A549 (cell line): ENCODE data around the gene TGFBRAP1. TPM values are rescaled to one million over a fixed set of nuclear protein-coding genes. Genes with fewer than 3 reads are reported as not detected.

Experiments used
- ATAC-seq, 2 experiments: fragments of 200-7000 bp in 1 of 2; fragments of >200 bp in 1 of 2; cut with Nextera tagmentation in 1 of 2; cut with Tn5 transposase in 1 of 2; 3 replicates each; pipeline versions ENCODE4 v1.8.0 to v1.9.1; 2018 to 2020; ENCODE audit warnings: mild to moderate bottlenecking in 1 of 2, moderate library complexity in 1 of 2
- CTCF ChIA-PET: fragments of 300-600 bp; sonication (Branson Sonifier 250); formaldehyde crosslinking; extraction: SDS; loops from one replicate; lab custom pipeline; 2021; ENCODE audit warnings: antibody characterized with exemption, inconsistent platforms; lab: Yijun Ruan, JAX
- POLR2A ChIA-PET: fragments of 350-600 bp; formaldehyde crosslinking; extraction: SDS; loops from one replicate; lab custom pipeline; 2021; ENCODE audit warnings: antibody characterized with exemption, inconsistent platforms; lab: Yijun Ruan, JAX
- DNase-seq, 2 experiments: peaks; one replicate each; pipeline versions ENCODE4 v3.0.0 to v3.0.0-alpha.2; 2011 to 2016; ENCODE audit warnings: low read depth in 1 of 2, low spot score in 1 of 2
- FAIRE-seq: peaks from 2 replicates; lab custom pipeline; 2011; peaks lifted over from hg19 to GRCh38; lab: Jason Lieb, UNC
- H3K27ac ChIP-seq, 2 experiments: fragments of >200 bp; sonication (Bioruptor Twin); formaldehyde crosslinking; 3 replicates each; pipeline ENCODE4 v1.5.1; 2016 to 2017
- H3K4me1 ChIP-seq: fragments of >200 bp; sonication (Bioruptor Twin); formaldehyde crosslinking; 3 replicates; pipeline ENCODE4 v1.6.1; 2016
- H3K4me2 ChIP-seq: fragments of >200 bp; sonication (Bioruptor Twin); formaldehyde crosslinking; 3 replicates; pipeline ENCODE4 v1.6.1; 2016
- H3K4me3 ChIP-seq: fragments of >200 bp; sonication (Bioruptor Twin); formaldehyde crosslinking; 3 replicates; pipeline ENCODE4 v1.5.1; 2016
- H3K9me3 ChIP-seq: fragments of >200 bp; sonication (Bioruptor Twin); formaldehyde crosslinking; 3 replicates; pipeline ENCODE4 v1.6.1; 2016
- CHD4 ChIP-seq: fragments of 200-600 bp; sonication (generic); IDR thresholded peaks from 2 replicates; pipeline ENCODE4 v1.6.1; 2016; ENCODE audit warnings: antibody characterized with exemption, mild to moderate bottlenecking, borderline replicate concordance
- EHF ChIP-seq: fragments of 250-450 bp; sonication (Bioruptor Pico); IDR thresholded peaks from 2 replicates; pipeline ENCODE4 v1.5.0; 2020; ENCODE audit warnings: mild to moderate bottlenecking
- FOSB ChIP-seq: fragments of 250-450 bp; sonication (Bioruptor Pico); IDR thresholded peaks from 2 replicates; pipeline ENCODE4 v1.5.0; 2020; ENCODE audit warnings: mild to moderate bottlenecking, moderate library complexity
- FOXS1 ChIP-seq: fragments of 250-450 bp; sonication (Bioruptor Pico); IDR thresholded peaks from 2 replicates; pipeline ENCODE4 v1.5.0; 2020; ENCODE audit warnings: mild to moderate bottlenecking, moderate library complexity
- HEYL ChIP-seq: fragments of 250-450 bp; sonication (Bioruptor Pico); IDR thresholded peaks from 2 replicates; pipeline ENCODE4 v1.8.0; 2021; ENCODE audit warnings: mild to moderate bottlenecking, moderate library complexity
- NPAS2 ChIP-seq: fragments of 250-450 bp; sonication (Bioruptor Pico); IDR thresholded peaks from 2 replicates; pipeline ENCODE4 v1.8.0; 2022; ENCODE audit warnings: mild to moderate bottlenecking, moderate library complexity, borderline replicate concordance
- RCOR1 ChIP-seq: fragments of 150-350 bp; IDR thresholded peaks from 2 replicates; pipeline ENCODE4 v1.6.1; 2014; ENCODE audit warnings: antibody characterized with exemption, low read length, low read depth
- ZC3H11A ChIP-seq: fragments of 450-650 bp; IDR thresholded peaks from 2 replicates; pipeline ENCODE4 v1.6.1; 2014; ENCODE audit warnings: antibody characterized with exemption, mild to moderate bottlenecking
- ZSCAN20 ChIP-seq: fragments of 250-450 bp; sonication (Bioruptor Pico); IDR thresholded peaks from 2 replicates; pipeline ENCODE4 v1.8.0; 2022; ENCODE audit warnings: mild to moderate bottlenecking, moderate library complexity
- WGBS: methylation state at CpG from one replicate; pipeline ENCODE4 v1.1.6; 2017; ENCODE audit errors: missing lambda C conversion rate; 5-methylcytosine and 5-hydroxymethylcytosine counted together
- polyA plus RNA-seq, 4 experiments: library from polyadenylated mRNA; depleted of rRNA in 3 of 4; stranded (reverse); fragments of >200 nt; fragmentation: RNase III in 1 of 4; extraction: RNeasy Plus Mini Kit Qiagen cat#74134 plus additional on column Dnase treatment in 1 of 4; gene quantifications; 2 replicates in 3 of 4; 3 replicates in 1 of 4; pipeline ENCODE4 v1.2.3, GENCODE V29; 2011 to 2017
- TF ChIP-seq, protein P1 (sequence below): fragments of 450-650 bp; IDR thresholded peaks from 2 replicates; pipeline ENCODE4 v1.6.1; 2014; ENCODE audit warnings: antibody characterized with exemption
- TF ChIP-seq, protein P2 (sequence below): fragments of 200-600 bp; sonication (generic); IDR thresholded peaks from 2 replicates; pipeline ENCODE4 v1.6.1; 2016; ENCODE audit warnings: antibody characterized with exemption, mild to moderate bottlenecking, moderate library complexity
- TF ChIP-seq, protein P3 (sequence below): fragments of >200 bp; sonication (Bioruptor Twin); formaldehyde crosslinking; IDR thresholded peaks from 3 replicates; pipeline ENCODE4 v1.6.1; 2016

TGFBRAP1 gene
- polyA plus RNA-seq, 2 of the 4 experiments (the other 2 are of a cell fraction): 9.0 to 13.7 TPM

DNA sequence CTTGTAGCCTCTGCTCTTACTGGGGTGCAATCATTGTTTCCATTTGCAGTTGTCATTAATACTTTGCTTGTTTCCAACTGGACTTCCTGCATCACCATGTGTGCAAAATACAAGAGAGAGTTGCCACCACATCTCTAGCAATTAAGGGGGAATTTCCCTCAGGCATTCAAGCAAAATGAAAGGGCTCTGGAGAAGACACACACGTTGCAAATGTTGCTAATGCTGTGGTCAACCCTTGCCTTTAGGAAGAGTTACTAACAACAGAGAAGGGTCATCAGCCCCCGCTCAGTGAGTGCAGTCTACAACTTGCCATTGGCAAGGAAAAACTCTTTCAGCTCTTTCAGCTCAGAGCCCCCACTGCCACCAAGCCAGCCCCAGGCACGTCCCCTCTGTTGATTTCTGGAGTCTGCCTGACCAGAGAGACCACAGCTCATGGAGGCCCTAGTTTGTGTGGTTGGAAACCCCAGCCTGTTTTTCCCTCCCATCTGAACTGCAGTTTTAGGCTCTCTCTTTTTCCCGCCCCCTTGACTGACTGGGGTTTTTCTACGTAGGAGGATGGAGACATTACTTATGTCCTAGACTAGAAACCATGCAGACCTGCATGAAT lies 113.8 kb downstream of the TGFBRAP1 start:
- Histone ChIP-seq H3K4me3 (no peak overlapping the region), H3K4me2 (no peak overlapping the region), H3K4me1 (no peaks in the 10 kb centered on the region), H3K27ac (no peak overlapping the region), H3K9me3 (no peaks in the 10 kb centered on the region)
- FAIRE-seq (no peak), DNase-seq (no peak), ATAC-seq (no peak)
- TF ChIP-seq, protein P1, sequence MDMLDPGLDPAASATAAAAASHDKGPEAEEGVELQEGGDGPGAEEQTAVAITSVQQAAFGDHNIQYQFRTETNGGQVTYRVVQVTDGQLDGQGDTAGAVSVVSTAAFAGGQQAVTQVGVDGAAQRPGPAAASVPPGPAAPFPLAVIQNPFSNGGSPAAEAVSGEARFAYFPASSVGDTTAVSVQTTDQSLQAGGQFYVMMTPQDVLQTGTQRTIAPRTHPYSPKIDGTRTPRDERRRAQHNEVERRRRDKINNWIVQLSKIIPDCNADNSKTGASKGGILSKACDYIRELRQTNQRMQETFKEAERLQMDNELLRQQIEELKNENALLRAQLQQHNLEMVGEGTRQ: no peak
- TF ChIP-seq HEYL (CRISPR knock-in tag) (no peak), FOSB (CRISPR knock-in tag) (no peak), NPAS2 (CRISPR knock-in tag) (no peak), CHD4 (no peak), ZSCAN20 (CRISPR knock-in tag) (no peak), EHF (no peak), ZC3H11A (no peak), RCOR1 (no peak), FOXS1 (CRISPR knock-in tag) (no peak)
- TF ChIP-seq, protein P2, sequence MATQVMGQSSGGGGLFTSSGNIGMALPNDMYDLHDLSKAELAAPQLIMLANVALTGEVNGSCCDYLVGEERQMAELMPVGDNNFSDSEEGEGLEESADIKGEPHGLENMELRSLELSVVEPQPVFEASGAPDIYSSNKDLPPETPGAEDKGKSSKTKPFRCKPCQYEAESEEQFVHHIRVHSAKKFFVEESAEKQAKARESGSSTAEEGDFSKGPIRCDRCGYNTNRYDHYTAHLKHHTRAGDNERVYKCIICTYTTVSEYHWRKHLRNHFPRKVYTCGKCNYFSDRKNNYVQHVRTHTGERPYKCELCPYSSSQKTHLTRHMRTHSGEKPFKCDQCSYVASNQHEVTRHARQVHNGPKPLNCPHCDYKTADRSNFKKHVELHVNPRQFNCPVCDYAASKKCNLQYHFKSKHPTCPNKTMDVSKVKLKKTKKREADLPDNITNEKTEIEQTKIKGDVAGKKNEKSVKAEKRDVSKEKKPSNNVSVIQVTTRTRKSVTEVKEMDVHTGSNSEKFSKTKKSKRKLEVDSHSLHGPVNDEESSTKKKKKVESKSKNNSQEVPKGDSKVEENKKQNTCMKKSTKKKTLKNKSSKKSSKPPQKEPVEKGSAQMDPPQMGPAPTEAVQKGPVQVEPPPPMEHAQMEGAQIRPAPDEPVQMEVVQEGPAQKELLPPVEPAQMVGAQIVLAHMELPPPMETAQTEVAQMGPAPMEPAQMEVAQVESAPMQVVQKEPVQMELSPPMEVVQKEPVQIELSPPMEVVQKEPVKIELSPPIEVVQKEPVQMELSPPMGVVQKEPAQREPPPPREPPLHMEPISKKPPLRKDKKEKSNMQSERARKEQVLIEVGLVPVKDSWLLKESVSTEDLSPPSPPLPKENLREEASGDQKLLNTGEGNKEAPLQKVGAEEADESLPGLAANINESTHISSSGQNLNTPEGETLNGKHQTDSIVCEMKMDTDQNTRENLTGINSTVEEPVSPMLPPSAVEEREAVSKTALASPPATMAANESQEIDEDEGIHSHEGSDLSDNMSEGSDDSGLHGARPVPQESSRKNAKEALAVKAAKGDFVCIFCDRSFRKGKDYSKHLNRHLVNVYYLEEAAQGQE: no peak
- TF ChIP-seq, protein P3, sequence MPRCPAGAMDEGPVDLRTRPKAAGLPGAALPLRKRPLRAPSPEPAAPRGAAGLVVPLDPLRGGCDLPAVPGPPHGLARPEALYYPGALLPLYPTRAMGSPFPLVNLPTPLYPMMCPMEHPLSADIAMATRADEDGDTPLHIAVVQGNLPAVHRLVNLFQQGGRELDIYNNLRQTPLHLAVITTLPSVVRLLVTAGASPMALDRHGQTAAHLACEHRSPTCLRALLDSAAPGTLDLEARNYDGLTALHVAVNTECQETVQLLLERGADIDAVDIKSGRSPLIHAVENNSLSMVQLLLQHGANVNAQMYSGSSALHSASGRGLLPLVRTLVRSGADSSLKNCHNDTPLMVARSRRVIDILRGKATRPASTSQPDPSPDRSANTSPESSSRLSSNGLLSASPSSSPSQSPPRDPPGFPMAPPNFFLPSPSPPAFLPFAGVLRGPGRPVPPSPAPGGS: no peak
- CTCF ChIA-PET: interaction anchor here (1.9 kb wide), 1 partner anchor 101 kb away, joined by 6 read pairs; no protein-coding TSS in a partner anchor
- 29% methylated on average over 5 of the region's 5 CpGs for WGBS
- POLR2A ChIA-PET: no interaction called here

Other genes starting within 250 kb of the TGFBRAP1 start
- not detected in 2 replicates for gene GPR45, start 88.0 kb downstream of the TGFBRAP1 start, polyA plus RNA-seq (2011; rRNA removed)
- gene GPR45, start 88.0 kb downstream of the TGFBRAP1 start, polyA plus RNA-seq (2017; fragmentation: RNase III; extraction: RNeasy Plus Mini Kit Qiagen cat#74134 plus additional on column Dnase treatment): 0.09 TPM in 1 of 3 replicates, not detected in the others
- 19.0 and 25.7 TPM in 2 replicates for gene C2orf49, start 7.8 kb upstream of the TGFBRAP1 start, polyA plus RNA-seq (2011; rRNA removed)
- gene C2orf49, start 7.8 kb upstream of the TGFBRAP1 start, polyA plus RNA-seq (2017; fragmentation: RNase III; extraction: RNeasy Plus Mini Kit Qiagen cat#74134 plus additional on column Dnase treatment): 18.4 to 19.4 TPM (median 19.0 TPM) in 3 replicates
- gene FHL2, start 69.3 kb upstream of the TGFBRAP1 start, polyA plus RNA-seq (2011; rRNA removed): 85.9 and 97.6 TPM in 2 replicates
- 57.9 to 70.3 TPM (median 68.1 TPM) in 3 replicates for gene FHL2, start 69.3 kb upstream of the TGFBRAP1 start, polyA plus RNA-seq (2017; fragmentation: RNase III; extraction: RNeasy Plus Mini Kit Qiagen cat#74134 plus additional on column Dnase treatment)